IMR-90 (cell line): ENCODE measurements around the gene STOX2. TPM values are rescaled to one million over a fixed set of nuclear protein-coding genes. Genes with fewer than 3 reads are reported as not detected.

Source experiments
- ATAC-seq: fragments of 200-7000 bp; cut with Tn5 transposase; 2 replicates; pipeline ENCODE4 v1.9.1; 2020; ENCODE audit warnings: low read depth, mild to moderate bottlenecking, moderate library complexity
- BruUV-seq: library from RNA; stranded (reverse); fragments of 400-500 nt; replicated peaks from 2 replicates; lab custom pipeline; 2021; lab: Mats Ljungman, UMichigan
- CTCF ChIA-PET: fragments of 300-600 bp; formaldehyde crosslinking; extraction: SDS; loops from one replicate; lab custom pipeline; 2021; ENCODE audit warnings: antibody characterized with exemption; lab: Yijun Ruan, JAX
- POLR2A ChIA-PET: fragments of 300-600 bp; sonication (Branson Sonifier 250); formaldehyde crosslinking; loops from one replicate; lab custom pipeline; 2022; ENCODE audit warnings: antibody characterized with exemption; ENCODE audit not compliant: unreplicated experiment; lab: Charles Lee
- DNase-seq: peaks from one replicate; pipeline ENCODE4 v3.0.0; 2013
- H2AFZ ChIP-seq: replicated peaks from 2 replicates; pipeline ENCODE3; 2013; ENCODE audit warnings: low read length, mild to moderate bottlenecking; ENCODE audit not compliant: poor library complexity
- H2AK5ac ChIP-seq: 2 replicates; pipeline ENCODE4 v1.6.1; 2013; ENCODE audit warnings: low read depth, low read length, inconsistent platforms
- H2AK9ac ChIP-seq: replicated peaks from 2 replicates; pipeline ENCODE3; 2013; ENCODE audit warnings: mild to moderate bottlenecking, low read depth, low read length, moderate library complexity; ENCODE audit not compliant: poor library complexity
- H2BK120ac ChIP-seq: 2 replicates; pipeline ENCODE4 v1.6.1; 2013; ENCODE audit warnings: low read depth, low read length, inconsistent platforms
- H2BK15ac ChIP-seq: 3 replicates; pipeline ENCODE4 v1.6.1; 2013; ENCODE audit warnings: low read depth, low read length, inconsistent platforms
- H2BK20ac ChIP-seq: 2 replicates; pipeline ENCODE4 v1.6.1; 2013; ENCODE audit warnings: low read depth, mild to moderate bottlenecking, inconsistent platforms, low read length, moderate library complexity
- H2BK5ac ChIP-seq: 2 replicates; pipeline ENCODE4 v1.6.1; 2013; ENCODE audit warnings: mild to moderate bottlenecking, low read depth, low read length, inconsistent platforms; ENCODE audit not compliant: poor library complexity, severe bottlenecking
- H3K14ac ChIP-seq: replicated peaks from 2 replicates; pipeline ENCODE4 v1.6.1; 2013; ENCODE audit warnings: low read depth, low read length, inconsistent platforms
- H3K18ac ChIP-seq: 2 replicates; pipeline ENCODE4 v1.6.1; 2013; ENCODE audit warnings: low read depth, low read length, control low read depth
- H3K23ac ChIP-seq: 2 replicates; pipeline ENCODE4 v1.6.1; 2013; ENCODE audit warnings: low read depth, low read length, inconsistent platforms
- H3K27ac ChIP-seq: 2 replicates; pipeline ENCODE4 v1.5.1; 2013; ENCODE audit warnings: mild to moderate bottlenecking, control low read depth, low read length; ENCODE audit not compliant: insufficient read depth
- H3K27me3 ChIP-seq: 2 replicates; pipeline ENCODE4 v1.6.1; 2013; ENCODE audit warnings: low read length; ENCODE audit not compliant: control insufficient read depth, insufficient read depth
- H3K36me3 ChIP-seq: 2 replicates; pipeline ENCODE4 v1.6.1; 2013; ENCODE audit warnings: low read length, mixed read lengths; ENCODE audit not compliant: control insufficient read depth, insufficient read depth
- H3K4ac ChIP-seq: 2 replicates; pipeline ENCODE4 v1.6.1; 2013; ENCODE audit warnings: low read depth, low read length, inconsistent platforms
- H3K4me1 ChIP-seq: 2 replicates; pipeline ENCODE4 v1.6.1; 2013; ENCODE audit warnings: low read length, mixed read lengths; ENCODE audit not compliant: control insufficient read depth, insufficient read depth
- H3K4me2 ChIP-seq: 2 replicates; pipeline ENCODE4 v1.6.1; 2013; ENCODE audit warnings: low read depth, mild to moderate bottlenecking, control low read depth, low read length, moderate library complexity
- H3K4me3 ChIP-seq: 2 replicates; pipeline ENCODE4 v1.5.1; 2013; ENCODE audit warnings: low read depth, mild to moderate bottlenecking, control low read depth, low read length, moderate library complexity; ENCODE audit not compliant: insufficient read depth
- H3K56ac ChIP-seq: 2 replicates; pipeline ENCODE4 v1.6.1; 2013; ENCODE audit warnings: low read length, inconsistent platforms; ENCODE audit not compliant: insufficient read depth; ENCODE audit errors: extremely low read depth
- H3K79me1 ChIP-seq, 2 experiments: 2 replicates each; pipeline ENCODE4 v1.6.1; 2013; ENCODE audit warnings: low read length in 2 of 2, inconsistent platforms in 1 of 2, low read depth in 1 of 2
- H3K9ac ChIP-seq: 2 replicates; pipeline ENCODE4 v1.6.1; 2013; ENCODE audit warnings: low read depth, low read length, control low read depth
- H3K9me1 ChIP-seq: 2 replicates; pipeline ENCODE4 v1.6.1; 2013; ENCODE audit warnings: low read length, inconsistent platforms; ENCODE audit not compliant: insufficient read depth
- H3K9me3 ChIP-seq: 2 replicates; pipeline ENCODE4 v1.6.1; 2013; ENCODE audit warnings: low read length; ENCODE audit not compliant: control insufficient read depth, insufficient read depth
- H4K20me1 ChIP-seq: 2 replicates; pipeline ENCODE4 v1.6.1; 2013; ENCODE audit warnings: low read length, inconsistent platforms; ENCODE audit not compliant: insufficient read depth
- H4K5ac ChIP-seq: 2 replicates; pipeline ENCODE4 v1.6.1; 2013; ENCODE audit warnings: mild to moderate bottlenecking, low read depth, low read length, control low read depth
- H4K8ac ChIP-seq, 2 experiments: 2 replicates each; pipeline ENCODE4 v1.6.1; 2013; ENCODE audit warnings: low read depth in 2 of 2, low read length in 2 of 2, control low read depth in 1 of 2, inconsistent platforms in 1 of 2
- H4K91ac ChIP-seq: 2 replicates; pipeline ENCODE4 v1.6.1; 2013; ENCODE audit warnings: low read depth, low read length, inconsistent platforms; ENCODE audit not compliant: insufficient read depth
- BHLHE40 ChIP-seq: fragments of 150-350 bp; IDR thresholded peaks from 2 replicates; pipeline ENCODE4 v1.6.1; 2016; ENCODE audit warnings: mild to moderate bottlenecking, low read depth, low read length
- CHD1 ChIP-seq: IDR thresholded peaks from 2 replicates; pipeline ENCODE4 v1.6.1; 2012; ENCODE audit warnings: low read depth, low read length, improper control_type of control experiment
- CTCF ChIP-seq: conservative IDR thresholded peaks from 2 replicates; pipeline ENCODE4 v1.5.1; 2012; ENCODE audit warnings: mild to moderate bottlenecking, low read depth, low read length, improper control_type of control experiment
- FOS ChIP-seq: fragments of 150-350 bp; IDR thresholded peaks from 2 replicates; pipeline ENCODE4 v1.6.1; 2016; ENCODE audit warnings: low read depth, low read length
- MAFK ChIP-seq: IDR thresholded peaks from 2 replicates; pipeline ENCODE4 v1.6.1; 2012; ENCODE audit warnings: low read depth, low read length, improper control_type of control experiment
- MAZ ChIP-seq: IDR thresholded peaks from 2 replicates; pipeline ENCODE4 v1.6.1; 2012; ENCODE audit warnings: low read depth, mild to moderate bottlenecking, low read length, improper control_type of control experiment, moderate library complexity, borderline replicate concordance
- WGBS, 2 experiments: methylation state at CpG; one replicate each; pipeline versions ENCODE4 v1.1.5 to v1.1.7; 2013; ENCODE audit warnings: missing lambda C conversion rate in 2 of 2; ENCODE audit not compliant: insufficient read length in 1 of 2; ENCODE audit errors: extremely low coverage in 2 of 2; 5-methylcytosine and 5-hydroxymethylcytosine counted together
- dilution Hi-C: fragments of 300-500 bp; cut with HindIII; formaldehyde crosslinking; loops from one replicate; pipeline ENCODE4 v1.14.3; 2018; ENCODE audit warnings: low sequenced_read_pairs; ENCODE audit not compliant: unreplicated experiment
- in situ Hi-C: fragments of 300-500 bp; cut with MboI; formaldehyde crosslinking; loops from 3 replicates; pipeline ENCODE4 v1.14.3; 2019; ENCODE audit warnings: low sequenced_read_pairs, inconsistent platforms, mixed read lengths
- intact Hi-C: fragments of 100-400 bp; cut with micrococcal nuclease; formaldehyde crosslinking; loops from 2 replicates; pipeline ENCODE4 v1.10.0; 2022
- polyA plus RNA-seq, 3 experiments: library from polyadenylated mRNA; depleted of rRNA; stranded (reverse); fragments of >200 nt; gene quantifications; 2 replicates each; pipeline ENCODE4 v1.2.3, GENCODE V29; 2012; ENCODE audit warnings: low replicate concordance in 1 of 3
- total RNA-seq: library from RNA; depleted of rRNA; stranded (reverse); fragments of >200 nt; gene quantifications from 2 replicates; pipeline ENCODE4 v1.2.3, GENCODE V29; 2012
- TF ChIP-seq, protein P1 (sequence below): fragments of 150-350 bp; IDR thresholded peaks from 2 replicates; pipeline ENCODE4 v1.6.1; 2017; ENCODE audit warnings: mild to moderate bottlenecking, antibody characterized with exemption, low read length, low read depth

STOX2 gene
- total and polyA plus RNA-seq, 2 of the 4 experiments (the other 2 are of a cell fraction) = 1.1 to 5.4 TPM

DNA sequence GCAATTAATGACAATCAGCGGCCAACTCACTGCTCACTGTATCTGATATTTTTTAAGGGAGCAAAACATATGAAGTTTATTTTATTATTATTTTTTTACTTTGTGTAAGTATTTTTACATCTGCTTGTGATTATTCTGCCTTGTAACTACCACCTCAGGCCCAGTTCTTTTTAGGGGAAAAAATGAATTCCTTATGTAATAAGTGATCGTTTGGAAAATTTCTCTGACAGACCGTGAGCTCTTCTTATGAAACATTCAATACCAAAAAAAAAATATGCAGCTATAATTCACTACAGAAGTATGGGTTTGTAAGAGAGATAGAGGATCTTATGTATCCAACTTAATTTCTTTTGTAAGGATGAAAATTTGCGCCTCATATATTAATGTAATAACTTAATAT is 33.5 kb upstream of the STOX2 start:
- Histone ChIP-seq H3K4me2 (no peak overlapping the region), H3K9me1 (peaks cover 2% of the 10 kb centered on the region; the same call in 1 of the 2 replicates), H4K20me1 (no peaks in the 10 kb centered on the region), H3K14ac (no peak overlapping the region), H3K56ac (no peak overlapping the region), H3K4me1 (no peaks in the 10 kb centered on the region; the same call in 1 of the 2 replicates), H2BK20ac (no peak overlapping the region), H3K79me1 (no peaks in the 10 kb centered on the region), H2AK5ac (no peak overlapping the region), H2AK9ac (no peak overlapping the region), H3K4ac (no peak overlapping the region), H3K18ac (no peak overlapping the region), H4K91ac (no peak overlapping the region), H3K36me3 (no peaks in the 10 kb centered on the region), H2BK5ac (no peak overlapping the region), H2AFZ (no peak overlapping the region), H3K9ac (no peak overlapping the region), H3K27ac (no peak overlapping the region), H3K23ac (no peak overlapping the region), H3K4me3 (no peak overlapping the region), H3K27me3 (peaks cover 8% of the 10 kb centered on the region), H4K5ac (no peak overlapping the region), H2BK15ac (no peak overlapping the region), H4K8ac (no peak overlapping the region), H3K9me3 (no peaks in the 10 kb centered on the region), H2BK120ac (no peak overlapping the region)
- in situ Hi-C loops (no loop called here), intact Hi-C loops (no loop called here), dilution Hi-C loops (no loop called here)
- ChIA-PET CTCF (no interaction called here), POLR2A (interaction anchor here (0.6 kb wide), 1 partner anchor 47 kb away, joined by 5 read pairs; no protein-coding TSS in a partner anchor)
- DNase-seq (no peak), ATAC-seq (no peak)
- no CpG with 5 or more reads among the region's 4 CpGs for WGBS, 2 experiments
- BruUV-seq = no TSS peak
- TF ChIP-seq, protein P1, sequence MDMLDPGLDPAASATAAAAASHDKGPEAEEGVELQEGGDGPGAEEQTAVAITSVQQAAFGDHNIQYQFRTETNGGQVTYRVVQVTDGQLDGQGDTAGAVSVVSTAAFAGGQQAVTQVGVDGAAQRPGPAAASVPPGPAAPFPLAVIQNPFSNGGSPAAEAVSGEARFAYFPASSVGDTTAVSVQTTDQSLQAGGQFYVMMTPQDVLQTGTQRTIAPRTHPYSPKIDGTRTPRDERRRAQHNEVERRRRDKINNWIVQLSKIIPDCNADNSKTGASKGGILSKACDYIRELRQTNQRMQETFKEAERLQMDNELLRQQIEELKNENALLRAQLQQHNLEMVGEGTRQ = no peak
- TF ChIP-seq MAFK = no peak
- TF ChIP-seq MAZ = no peak
- TF ChIP-seq BHLHE40 = no peak
- no peak for TF ChIP-seq CHD1
- no peak for TF ChIP-seq CTCF
- TF ChIP-seq FOS = no peak
